Loucy (cell line): ENCODE measurements around the gene SMURF2.

Source experiments
- H2AFZ ChIP-seq: fragments of 200-600 bp; sonication (generic); 2 replicates; pipeline ENCODE4 v1.6.0; 2016; ENCODE audit warnings: antibody characterized with exemption, mild to moderate bottlenecking, low read length, moderate library complexity
- H3F3A ChIP-seq: fragments of 200-600 bp; 2 replicates; pipeline ENCODE4 v1.6.0; 2016; ENCODE audit warnings: antibody characterized with exemption, low read depth, mild to moderate bottlenecking
- H3K27me3 ChIP-seq: fragments of 200-600 bp; sonication (generic); 2 replicates; pipeline ENCODE4 v1.6.1; 2014; ENCODE audit warnings: low read length, mild to moderate bottlenecking; ENCODE audit not compliant: insufficient read depth, poor library complexity, severe bottlenecking
- H3K36me3 ChIP-seq: fragments of 200-600 bp; sonication (generic); 2 replicates; pipeline ENCODE4 v1.6.1; 2016; ENCODE audit warnings: low read length; ENCODE audit not compliant: insufficient read depth
- H3K4me1 ChIP-seq: fragments of 200-600 bp; sonication (generic); 2 replicates; pipeline ENCODE4 v1.5.1; 2014; ENCODE audit warnings: low read length, mild to moderate bottlenecking; ENCODE audit not compliant: insufficient read depth, poor library complexity, severe bottlenecking
- H3K4me2 ChIP-seq: fragments of 200-600 bp; sonication (generic); 2 replicates; pipeline ENCODE4 v1.6.0; 2014; ENCODE audit warnings: antibody characterized with exemption, low read length, low read depth, mild to moderate bottlenecking; ENCODE audit not compliant: poor library complexity, severe bottlenecking
- H3K4me3 ChIP-seq: fragments of 200-600 bp; sonication (generic); 2 replicates; pipeline ENCODE4 v1.5.1; 2014; ENCODE audit warnings: low read length, mild to moderate bottlenecking, mixed read lengths; ENCODE audit not compliant: poor library complexity, severe bottlenecking
- H3K79me2 ChIP-seq: fragments of 200-600 bp; sonication (generic); 2 replicates; pipeline ENCODE4 v1.6.1; 2014; ENCODE audit warnings: low read length; ENCODE audit not compliant: insufficient read depth
- H3K9ac ChIP-seq: fragments of 200-600 bp; sonication (generic); 2 replicates; pipeline ENCODE4 v1.6.0; 2014; ENCODE audit warnings: mild to moderate bottlenecking, low read depth, low read length, moderate library complexity; ENCODE audit not compliant: poor library complexity, severe bottlenecking
- H3K9me2 ChIP-seq: fragments of 200-600 bp; sonication (generic); replicated peaks from 2 replicates; pipeline ENCODE4 v1.6.1; 2016; ENCODE audit warnings: low read depth, low read length, mixed read lengths
- H3K9me3 ChIP-seq: fragments of 200-600 bp; sonication (generic); 2 replicates; pipeline ENCODE4 v1.6.1; 2014; ENCODE audit warnings: mild to moderate bottlenecking, antibody characterized with exemption, low read length, low read depth; ENCODE audit not compliant: insufficient read depth
- H4K20me1 ChIP-seq: fragments of 200-600 bp; sonication (generic); 2 replicates; pipeline ENCODE4 v1.6.0; 2014; ENCODE audit warnings: antibody characterized with exemption, low read length, mild to moderate bottlenecking; ENCODE audit not compliant: insufficient read depth, poor library complexity, severe bottlenecking
- EZH2phosphoT487 ChIP-seq: fragments of 200-600 bp; IDR thresholded peaks from 2 replicates; pipeline ENCODE4 v1.6.1; 2018; ENCODE audit warnings: antibody characterized with exemption, mild to moderate bottlenecking, moderate library complexity, borderline replicate concordance
- TF ChIP-seq, protein P1 (sequence below): fragments of 200-600 bp; sonication (generic); conservative IDR thresholded peaks from 2 replicates; pipeline ENCODE4 v1.5.1; 2014; ENCODE audit warnings: mild to moderate bottlenecking, antibody characterized with exemption, low read length

The SMURF2 gene

DNA sequence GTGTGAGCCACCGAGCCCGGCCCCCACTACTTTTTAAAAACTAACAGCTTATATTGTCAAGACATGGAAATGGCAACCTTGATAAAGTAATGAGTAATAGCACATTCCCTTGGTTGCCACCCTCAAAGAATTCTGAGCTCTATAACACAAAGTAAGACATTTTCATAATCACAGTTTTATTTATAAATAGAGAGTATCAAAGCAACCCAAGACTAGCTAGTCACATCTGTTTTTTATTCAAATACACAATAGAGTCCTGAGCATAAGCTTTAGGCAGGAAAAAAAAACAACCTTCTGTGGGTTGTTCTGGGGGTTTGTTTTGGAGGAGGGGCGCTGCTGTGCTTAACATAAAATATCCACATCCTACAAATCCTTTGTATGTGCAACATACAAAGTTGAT is 86.7 kb downstream of the SMURF2 start:
- no peaks in the 10 kb centered on the region for H3K9me3 ChIP-seq
- no peak overlapping the region for H3K4me2 ChIP-seq
- no peaks in the 10 kb centered on the region for H3K9me2 ChIP-seq
- H4K20me1 ChIP-seq = no peaks in the 10 kb centered on the region
- H2AFZ ChIP-seq = no peak overlapping the region
- peaks cover 7% of the 10 kb centered on the region; the same call in 1 of the 2 replicates for H3F3A ChIP-seq
- no peak for TF ChIP-seq EZH2phosphoT487
- TF ChIP-seq, protein P1, sequence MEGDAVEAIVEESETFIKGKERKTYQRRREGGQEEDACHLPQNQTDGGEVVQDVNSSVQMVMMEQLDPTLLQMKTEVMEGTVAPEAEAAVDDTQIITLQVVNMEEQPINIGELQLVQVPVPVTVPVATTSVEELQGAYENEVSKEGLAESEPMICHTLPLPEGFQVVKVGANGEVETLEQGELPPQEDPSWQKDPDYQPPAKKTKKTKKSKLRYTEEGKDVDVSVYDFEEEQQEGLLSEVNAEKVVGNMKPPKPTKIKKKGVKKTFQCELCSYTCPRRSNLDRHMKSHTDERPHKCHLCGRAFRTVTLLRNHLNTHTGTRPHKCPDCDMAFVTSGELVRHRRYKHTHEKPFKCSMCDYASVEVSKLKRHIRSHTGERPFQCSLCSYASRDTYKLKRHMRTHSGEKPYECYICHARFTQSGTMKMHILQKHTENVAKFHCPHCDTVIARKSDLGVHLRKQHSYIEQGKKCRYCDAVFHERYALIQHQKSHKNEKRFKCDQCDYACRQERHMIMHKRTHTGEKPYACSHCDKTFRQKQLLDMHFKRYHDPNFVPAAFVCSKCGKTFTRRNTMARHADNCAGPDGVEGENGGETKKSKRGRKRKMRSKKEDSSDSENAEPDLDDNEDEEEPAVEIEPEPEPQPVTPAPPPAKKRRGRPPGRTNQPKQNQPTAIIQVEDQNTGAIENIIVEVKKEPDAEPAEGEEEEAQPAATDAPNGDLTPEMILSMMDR = no peak
- H3K9ac ChIP-seq = no peak overlapping the region
- H3K79me2 ChIP-seq = no peaks in the 10 kb centered on the region
- peaks cover 61% of the 10 kb centered on the region for H3K36me3 ChIP-seq
- H3K4me1 ChIP-seq = peaks cover 11% of the 10 kb centered on the region
- H3K27me3 ChIP-seq = no peaks in the 10 kb centered on the region
- H3K4me3 ChIP-seq = no peak overlapping the region

DNA sequence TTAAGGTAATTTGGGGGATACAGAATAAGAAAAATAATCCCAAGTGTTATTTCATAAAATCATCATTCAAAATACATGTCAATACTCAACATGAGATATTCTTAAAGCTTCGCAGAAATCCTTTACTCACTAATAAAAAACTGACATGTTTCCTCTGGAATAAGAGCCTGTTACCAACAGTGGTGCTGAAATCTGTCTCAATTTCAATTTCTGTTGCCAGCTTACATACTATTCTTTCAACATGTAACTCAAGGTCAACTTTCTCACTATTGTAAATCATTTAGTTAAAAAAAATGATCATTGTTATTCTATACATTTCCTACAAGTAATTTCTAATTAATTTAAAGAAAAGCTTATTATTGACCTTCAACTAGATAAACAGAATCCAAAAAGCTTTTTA is 87.5 kb downstream of the SMURF2 start:
- H3K9ac ChIP-seq = no peak overlapping the region
- H3K36me3 ChIP-seq = peaks cover 57% of the 10 kb centered on the region
- H3K4me3 ChIP-seq = no peak overlapping the region
- no peak overlapping the region for H3K4me2 ChIP-seq
- peaks cover 7% of the 10 kb centered on the region; the same call in 1 of the 2 replicates for H3F3A ChIP-seq
- no peaks in the 10 kb centered on the region for H3K9me2 ChIP-seq
- no peak for TF ChIP-seq EZH2phosphoT487
- TF ChIP-seq, protein P1 = no peak
- H4K20me1 ChIP-seq = no peaks in the 10 kb centered on the region
- no peaks in the 10 kb centered on the region for H3K27me3 ChIP-seq
- no peaks in the 10 kb centered on the region for H3K79me2 ChIP-seq
- H3K9me3 ChIP-seq = no peaks in the 10 kb centered on the region
- H2AFZ ChIP-seq = no peak overlapping the region
- H3K4me1 ChIP-seq = peaks cover 10% of the 10 kb centered on the region

DNA sequence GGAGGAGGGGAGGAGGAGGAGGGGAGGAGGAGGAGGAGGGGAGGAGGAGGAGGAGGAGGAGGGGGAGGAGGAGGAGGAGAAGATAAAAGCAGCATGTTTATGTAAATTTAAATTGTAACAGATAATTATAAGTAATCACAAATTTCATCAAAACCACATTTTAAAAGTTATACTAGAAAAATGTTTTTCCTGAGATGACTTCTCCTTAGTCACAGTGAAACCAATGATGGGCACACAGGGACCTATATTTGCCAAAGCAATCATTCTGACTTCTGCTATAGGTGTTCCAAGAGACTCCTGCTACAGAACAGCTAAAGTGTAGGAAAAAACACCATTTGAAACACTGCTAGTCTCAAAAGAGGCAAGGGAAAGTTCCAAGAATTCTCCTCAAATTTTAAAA is 88.9 kb downstream of the SMURF2 start:
- Histone ChIP-seq H3K36me3 (peaks cover 54% of the 10 kb centered on the region; the same call in 1 of the 2 replicates), H3K9ac (no peak overlapping the region), H3K9me2 (no peaks in the 10 kb centered on the region), H3K9me3 (no peaks in the 10 kb centered on the region), H3F3A (peaks cover 7% of the 10 kb centered on the region; the same call in 1 of the 2 replicates), H4K20me1 (no peaks in the 10 kb centered on the region), H3K79me2 (no peaks in the 10 kb centered on the region), H3K27me3 (no peaks in the 10 kb centered on the region), H3K4me2 (no peak overlapping the region), H3K4me1 (peaks cover 10% of the 10 kb centered on the region), H2AFZ (no peak overlapping the region), H3K4me3 (no peak overlapping the region)
- TF ChIP-seq, protein P1 = no peak
- TF ChIP-seq EZH2phosphoT487 = no peak
